Upper lobe of left lung (tissue), 4 donors: ENCODE measurements around the gene MAK.

Experiments
- CTCF ChIP-seq, 6 experiments: fragments of 450-650 bp in 4 of 6; fragments of 200-600 bp in 2 of 6; sonication (generic) in 2 of 6; IDR thresholded peaks; one replicate each; pipeline ENCODE4 v1.5.1; 2016 to 2019; ENCODE audit warnings: antibody characterized with exemption in 6 of 6
- EP300 ChIP-seq, 4 donors: sonication (generic); formaldehyde crosslinking; IDR thresholded peaks; one replicate each; pipeline ENCODE4 v1.5.1; 2017; ENCODE audit warnings: antibody characterized with exemption in 4 of 4, control low read depth in 2 of 4
- POLR2A ChIP-seq, 4 donors: fragments of 450-650 bp; IDR thresholded peaks; one replicate each; pipeline ENCODE4 v1.5.1; 2016 to 2017; ENCODE audit warnings: antibody characterized with exemption in 4 of 4, mild to moderate bottlenecking in 2 of 4
- POLR2AphosphoS5 ChIP-seq, 2 donors: sonication (generic); formaldehyde crosslinking; IDR thresholded peaks; one replicate each; pipeline ENCODE4 v1.5.1; 2017; ENCODE audit warnings: antibody characterized with exemption in 2 of 2

GRCh38 chr6:10733151-10733715 lies 105.1 kb downstream of the MAK start:
- TF ChIP-seq CTCF (IDR thresholded peaks at IDR 0.05) (no peak), POLR2AphosphoS5 (IDR thresholded peaks at IDR 0.05) (no peak), EP300 (IDR thresholded peaks at IDR 0.05) (no peak), POLR2A (IDR thresholded peaks at IDR 0.05) (no peak)
